Common myeloid progenitor, CD34-positive (primary cell): ENCODE results near the gene ERGIC1.
"Not testable (repeated sequence)": the region's sequence is repeated elsewhere in the genome, so short reads cannot be mapped to it uniquely, and the experiment has no call there.

ENCODE experiments used
- CTCF ChIA-PET: fragments of 350-600 bp; sonication (Branson Sonifier 250); formaldehyde crosslinking; loops from one replicate; lab custom pipeline; 2021; ENCODE audit warnings: antibody characterized with exemption; lab: Charles Lee
- POLR2A ChIA-PET: fragments of 350-600 bp; sonication (Branson Sonifier 250); formaldehyde crosslinking; loops from one replicate; lab custom pipeline; 2021; ENCODE audit warnings: antibody characterized with exemption; lab: Charles Lee
- DNase-seq, 3 donors: peaks; one replicate each; pipeline versions ENCODE4 v3.0.0 to v3.0.0-alpha.2; 2013
- H3K27ac ChIP-seq, 2 experiments: 1 replicate in 1 of 2; 2 replicates in 1 of 2; pipeline ENCODE4 v1.7.0; 2013; ENCODE audit warnings: inconsistent platforms in 2 of 2, low read length in 2 of 2, mild to moderate bottlenecking in 2 of 2, low read depth in 1 of 2, moderate library complexity in 1 of 2; ENCODE audit not compliant: severe bottlenecking in 2 of 2, insufficient read depth in 1 of 2, poor library complexity in 1 of 2
- H3K27me3 ChIP-seq, 5 experiments: replicated peaks in 2 of 5; 1 replicate in 3 of 5; 2 replicates in 2 of 5; pipeline versions ENCODE4 v1.6.1 to v1.7.0; 2013; ENCODE audit warnings: low read length in 4 of 5, mild to moderate bottlenecking in 2 of 5, moderate library complexity in 2 of 5, inconsistent platforms in 1 of 5; ENCODE audit not compliant: insufficient read depth in 5 of 5, control insufficient read depth in 4 of 5
- H3K36me3 ChIP-seq, 4 experiments: 1 replicate in 2 of 4; 2 replicates in 2 of 4; pipeline versions ENCODE4 v1.6.1 to v1.7.0; 2013; ENCODE audit warnings: low read length in 3 of 4, control low read depth in 1 of 4, mild to moderate bottlenecking in 1 of 4; ENCODE audit not compliant: control insufficient read depth in 4 of 4, insufficient read depth in 4 of 4
- H3K4me1 ChIP-seq, 4 experiments: 1 replicate in 3 of 4; 2 replicates in 1 of 4; pipeline versions ENCODE4 v1.6.1 to v1.7.1; 2013; ENCODE audit warnings: low read length in 3 of 4, mild to moderate bottlenecking in 3 of 4, control low read depth in 1 of 4, inconsistent platforms in 1 of 4, moderate library complexity in 1 of 4; ENCODE audit not compliant: control insufficient read depth in 4 of 4, insufficient read depth in 4 of 4; ENCODE audit errors: control extremely low read depth in 1 of 4
- H3K4me3 ChIP-seq, 7 experiments: 1 replicate in 4 of 7; 2 replicates in 3 of 7; pipeline versions ENCODE4 v1.5.1 to v1.7.0; 2013; ENCODE audit warnings: mild to moderate bottlenecking in 7 of 7, low read length in 6 of 7, moderate library complexity in 6 of 7, inconsistent platforms in 2 of 7, low read depth in 2 of 7, control low read depth in 1 of 7; ENCODE audit not compliant: insufficient read depth in 4 of 7, control insufficient read depth in 1 of 7; ENCODE audit errors: extremely low read depth in 1 of 7
- H3K9me3 ChIP-seq, 5 experiments: 1 replicate in 4 of 5; 2 replicates in 1 of 5; pipeline versions ENCODE4 v1.6.1 to v1.7.1; 2013; ENCODE audit warnings: low read length in 4 of 5, mild to moderate bottlenecking in 2 of 5, inconsistent platforms in 1 of 5, low read depth in 1 of 5, moderate library complexity in 1 of 5; ENCODE audit not compliant: control insufficient read depth in 4 of 5, insufficient read depth in 2 of 5; ENCODE audit errors: control extremely low read depth in 1 of 5
- WGBS: methylation state at CpG from one replicate; pipeline ENCODE4 v1.1.5; 2013; ENCODE audit not compliant: insufficient coverage; 5-methylcytosine and 5-hydroxymethylcytosine counted together

ERGIC1 gene

DNA sequence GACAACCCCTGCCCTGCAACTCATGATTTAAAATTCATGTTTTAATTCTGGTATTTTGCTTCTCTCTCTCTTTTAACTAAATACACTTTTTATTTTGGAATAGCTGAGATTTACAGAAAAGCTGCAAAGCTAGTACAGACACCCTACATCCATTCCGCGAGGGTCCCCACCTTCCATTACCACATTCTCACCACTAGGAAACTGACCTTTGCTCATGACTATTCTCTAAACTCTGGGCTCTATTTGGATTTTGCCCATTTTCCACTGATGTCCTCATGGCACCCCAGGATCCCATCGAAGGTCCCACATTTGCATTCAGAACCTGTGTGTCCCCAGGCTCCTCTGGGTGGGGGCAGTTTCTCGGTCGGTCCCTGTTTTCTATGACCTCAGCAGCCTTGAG lies 11.5 kb downstream of the ERGIC1 start:
- Histone ChIP-seq H3K4me1 (peaks cover 8 to 97% (median 77%) of the 10 kb centered on the region in 4 experiments), H3K27ac (peak overlapping the region in 1 of 2 experiments; percentile 78), H3K27me3 (no peaks in the 10 kb centered on the region), H3K36me3 (peaks cover 0 to 30% (median 2%) of the 10 kb centered on the region in 4 experiments), H3K4me3 (no peak overlapping the region), H3K9me3 (no peaks in the 10 kb centered on the region)
- ChIA-PET CTCF (interaction anchor here (1.0 to 3.4 kb wide), 7 partner anchors 10 to 139 kb away, joined by 3 to 11 read pairs (median 6); partner anchors contain the start of gene DUSP1), POLR2A (interaction anchor here (0.8 to 2.3 kb wide), 3 partner anchors 15 to 131 kb away, joined by 3 to 10 read pairs (median 4); partner anchors contain the start of gene DUSP1)
- no peak for DNase-seq
- WGBS, result 89% methylated on average over 3 of the region's 5 CpGs

DNA sequence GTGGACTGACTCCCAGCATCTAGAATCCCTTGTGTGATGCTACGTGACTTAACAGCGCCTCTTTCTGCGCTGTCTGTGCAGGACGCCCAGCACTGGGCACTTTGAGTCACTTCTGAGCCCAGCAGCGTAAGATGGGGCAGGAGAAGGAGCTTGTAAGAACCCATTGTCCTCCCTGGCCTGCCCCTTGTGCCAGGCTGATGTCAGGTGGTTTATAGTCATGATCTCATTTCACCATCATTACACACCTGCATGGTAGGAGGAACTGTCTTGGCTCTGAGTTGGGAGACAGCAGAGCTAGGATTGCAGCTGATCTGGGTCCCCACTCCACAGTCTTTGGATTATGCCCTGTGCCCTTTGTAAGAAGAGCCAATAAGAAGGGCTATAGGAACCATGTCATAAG lies 12.2 kb downstream of the ERGIC1 start:
- POLR2A ChIA-PET, result interaction anchor here (1.0 kb wide), 1 partner anchor 76 kb away, joined by 3 read pairs; no protein-coding TSS in a partner anchor
- H3K4me1 ChIP-seq, result peaks cover 8 to 93% (median 74%) of the 10 kb centered on the region in 4 experiments

DNA sequence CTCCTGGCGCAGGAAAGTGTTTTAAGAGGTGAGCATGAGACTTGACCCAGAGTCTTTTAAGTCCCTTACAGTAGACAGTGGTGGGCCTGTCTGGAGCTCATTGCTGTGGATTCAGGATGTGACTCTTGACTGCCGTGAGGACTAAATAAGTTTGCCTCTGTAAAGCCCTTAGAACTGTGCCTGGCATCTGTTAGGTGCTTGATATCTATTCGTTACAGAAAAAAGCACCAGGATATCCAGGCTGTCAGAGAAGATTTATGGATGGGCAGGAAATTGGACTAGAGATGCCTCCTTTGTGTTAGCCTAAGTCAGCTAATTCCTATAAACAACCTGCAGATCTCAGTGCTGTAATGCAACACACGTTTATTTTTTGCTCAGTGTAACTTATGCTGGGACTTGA lies 12.6 kb downstream of the ERGIC1 start:
- H3K27ac ChIP-seq, result peak overlapping the region; percentile 6 to 62
- H3K4me3 ChIP-seq, result peak overlapping the region in 2 of 7 experiments; percentile 31 to 32
- no peaks in the 10 kb centered on the region for H3K9me3 ChIP-seq
- peak in 2 of 3 donors; percentile 62 to 70 for DNase-seq
- ChIA-PET POLR2A (interaction anchor here (1.0 kb wide), 1 partner anchor 76 kb away, joined by 3 read pairs; no protein-coding TSS in a partner anchor), CTCF (interaction anchor here (0.8 to 3.4 kb wide), 9 partner anchors 11 to 132 kb away, joined by 3 to 12 read pairs (median 4); no protein-coding TSS in a partner anchor)
- WGBS, result 25% methylated on average over 4 of the region's 4 CpGs
- no peaks in the 10 kb centered on the region for H3K27me3 ChIP-seq
- peaks cover 0 to 21% (median 1%) of the 10 kb centered on the region in 4 experiments for H3K36me3 ChIP-seq
- H3K4me1 ChIP-seq, result peaks cover 10 to 93% (median 76%) of the 10 kb centered on the region in 4 experiments

More for the DNA sequence above, 12.2 kb downstream of the ERGIC1 start:
- Histone ChIP-seq H3K4me3 (no peak overlapping the region), H3K27me3 (no peaks in the 10 kb centered on the region), H3K9me3 (no peaks in the 10 kb centered on the region), H3K36me3 (peaks cover 0 to 24% (median 1%) of the 10 kb centered on the region in 4 experiments), H3K27ac (peak overlapping the region; percentile 6 to 62)
- peak in 1 of 3 donors; percentile 24 for DNase-seq
- 90% methylated on average over 4 of the region's 5 CpGs for WGBS
- CTCF ChIA-PET, result interaction anchor here (0.8 to 3.4 kb wide), 8 partner anchors 11 to 131 kb away, joined by 3 to 12 read pairs (median 6); no protein-coding TSS in a partner anchor

DNA sequence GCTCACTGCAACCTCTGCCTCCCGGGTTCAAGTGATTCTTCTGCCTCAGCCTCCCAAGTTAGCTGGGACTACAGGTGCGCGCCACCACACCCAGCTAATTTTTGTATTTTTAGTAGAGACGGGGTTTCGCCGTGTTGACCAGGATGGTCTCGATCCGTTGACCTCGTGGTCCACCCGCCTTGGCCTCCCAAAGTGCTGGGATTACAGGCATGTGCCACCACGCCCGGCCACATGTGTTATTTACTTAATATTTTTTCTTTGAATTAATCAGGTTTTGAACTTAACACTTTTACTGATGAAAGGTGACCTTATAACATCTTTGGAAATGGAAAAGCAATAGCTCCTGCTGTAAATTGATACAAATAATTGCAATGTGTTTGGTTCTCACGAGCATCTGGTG lies 13.5 kb downstream of the ERGIC1 start:
- not testable (repeated sequence) for DNase-seq, H3K27ac ChIP-seq, H3K9me3 ChIP-seq, H3K4me3 ChIP-seq, H3K27me3 ChIP-seq
- H3K4me1 ChIP-seq, result peaks cover 17 to 94% (median 82%) of the 10 kb centered on the region in 4 experiments
- ChIA-PET POLR2A (interaction anchor here (0.7 to 1.3 kb wide), 2 partner anchors 13 to 25 kb away, joined by 3 read pairs; no protein-coding TSS in a partner anchor), CTCF (interaction anchor here (1.2 to 3.4 kb wide), 8 partner anchors 8 to 133 kb away, joined by 3 to 16 read pairs (median 12); no protein-coding TSS in a partner anchor)
- H3K36me3 ChIP-seq, result peaks cover 0 to 21% (median 2%) of the 10 kb centered on the region in 4 experiments
- WGBS, result 74% methylated on average over 7 of the region's 13 CpGs

DNA sequence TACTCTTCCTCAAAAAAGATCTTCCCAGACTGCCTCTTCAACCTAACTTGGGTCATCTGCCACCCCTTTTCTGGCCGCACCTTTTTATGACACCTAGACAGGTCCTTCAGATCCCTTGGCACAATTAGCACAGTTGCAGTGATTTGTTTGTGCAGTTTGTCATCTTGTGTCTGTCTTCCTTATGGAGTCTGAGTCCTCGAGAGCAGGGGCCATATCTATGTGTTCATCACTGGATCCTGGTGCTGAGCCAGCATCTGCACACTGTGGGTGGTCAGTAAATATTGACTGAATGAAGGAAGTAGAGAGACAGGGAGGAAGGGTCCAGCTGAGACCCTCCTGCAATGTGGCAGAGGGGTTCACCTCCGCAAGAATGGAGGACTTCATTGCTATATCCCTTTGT lies 14.4 kb downstream of the ERGIC1 start:
- Histone ChIP-seq H3K4me1 (peaks cover 17 to 96% (median 87%) of the 10 kb centered on the region in 4 experiments), H3K27ac (peak overlapping the region in 1 of 2 experiments; percentile 40)
- DNase-seq, result no peak

DNA sequence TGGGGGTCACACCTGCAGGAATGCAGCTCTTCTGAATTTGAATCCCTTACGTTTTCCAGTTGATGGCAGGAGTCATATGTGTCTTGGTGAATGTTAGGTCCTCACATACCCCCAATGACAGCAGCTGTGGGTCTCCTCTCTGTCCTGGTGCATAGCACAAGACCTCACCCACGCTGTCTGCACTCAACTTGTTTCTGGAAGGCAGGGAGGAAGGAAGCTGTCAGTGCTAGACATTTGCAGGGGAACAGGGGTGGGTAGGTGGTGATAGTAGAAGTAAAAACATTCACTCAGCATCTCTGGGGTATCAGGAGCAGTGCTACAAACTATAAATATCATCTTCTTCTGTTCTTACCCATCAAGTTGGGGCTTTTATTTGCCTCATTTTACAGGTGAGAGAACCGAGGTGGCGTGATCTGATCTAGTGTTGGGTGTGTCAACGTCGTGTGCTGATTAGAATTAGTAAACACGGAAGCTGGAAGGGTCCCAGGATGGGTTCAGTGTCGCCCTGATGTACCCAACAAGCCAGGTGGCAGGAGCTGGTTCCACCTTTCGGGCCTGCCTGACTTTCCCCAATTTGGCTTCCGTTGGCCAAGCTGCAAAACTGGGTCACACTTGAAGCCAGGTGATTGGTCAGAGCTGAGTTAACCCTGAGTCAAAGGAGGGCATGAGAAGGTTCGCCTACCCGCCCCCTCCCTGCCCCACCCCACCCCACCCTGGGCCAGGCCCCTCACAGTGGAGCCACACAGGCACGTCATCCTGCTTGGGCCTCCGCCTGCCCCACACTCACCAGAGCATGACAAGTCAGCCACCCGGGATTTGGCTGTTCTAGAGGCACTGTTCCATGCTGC lies 15.8 kb downstream of the ERGIC1 start:
- H3K27ac ChIP-seq, result peak overlapping the region in 1 of 2 experiments; percentile 46
- CTCF ChIA-PET, result interaction anchor here (0.9 to 3.4 kb wide), 10 partner anchors 10 to 135 kb away, joined by 4 to 16 read pairs (median 6); partner anchors contain the start of gene DUSP1

More for the DNA sequence above, 14.4 kb downstream of the ERGIC1 start:
- POLR2A ChIA-PET, result interaction anchor here (1.3 to 2.4 kb wide), 2 partner anchors 25 to 78 kb away, joined by 3 to 13 read pairs; partner anchors contain the start of gene DUSP1
- H3K9me3 ChIP-seq, result no peaks in the 10 kb centered on the region
- CTCF ChIA-PET, result interaction anchor here (0.5 to 3.4 kb wide), 10 partner anchors 8 to 212 kb away, joined by 3 to 16 read pairs (median 9); no protein-coding TSS in a partner anchor
- peaks cover 0 to 24% (median 4%) of the 10 kb centered on the region in 4 experiments for H3K36me3 ChIP-seq
- 100% methylated on average over 2 of the region's 3 CpGs for WGBS
- H3K27me3 ChIP-seq, result no peaks in the 10 kb centered on the region
- H3K4me3 ChIP-seq, result no peak overlapping the region

More for the DNA sequence above, 15.8 kb downstream of the ERGIC1 start:
- no peaks in the 10 kb centered on the region for H3K9me3 ChIP-seq
- 26% methylated on average over 6 of the region's 15 CpGs for WGBS
- peak in 2 of 3 donors; percentile 46 to 58 for DNase-seq
- H3K36me3 ChIP-seq, result peaks cover 0 to 19% (median 9%) of the 10 kb centered on the region in 4 experiments
- POLR2A ChIA-PET, result interaction anchor here (1.0 to 2.4 kb wide), 3 partner anchors 23 to 79 kb away, joined by 3 to 13 read pairs (median 3); partner anchors contain the start of gene DUSP1
- no peaks in the 10 kb centered on the region for H3K27me3 ChIP-seq
- peaks cover 17 to 92% (median 78%) of the 10 kb centered on the region in 4 experiments for H3K4me1 ChIP-seq
- H3K4me3 ChIP-seq, result peak overlapping the region in 2 of 7 experiments; percentile 37 to 46
